ENCODE data around the gene OR9A2. TPM values are rescaled to one million over a fixed set of nuclear protein-coding genes. Genes with fewer than 3 reads are reported as not detected.

The OR9A2 gene
- total RNA-seq, 1 experiment from 2014 or later: not detected

GRCh38 chr7:143050931-143051330 lies 24.0 kb upstream of the OR9A2 start:
- Mint-ChIP-seq H3K36me3 (ENCODE audit: insufficient read depth, unreplicated experiment) (no peaks in the 10 kb centered on the region), H3K4me3 (ENCODE audit: unreplicated experiment) (no peak overlapping the region), H3K9me3 (ENCODE audit: unreplicated experiment) (no peaks in the 10 kb centered on the region), H3K4me1 (ENCODE audit: low read depth, unreplicated experiment) (no peaks in the 10 kb centered on the region), H3K27ac (ENCODE audit: unreplicated experiment) (no peak overlapping the region), H3K27me3 (ENCODE audit: insufficient read depth, unreplicated experiment) (peaks cover 7% of the 10 kb centered on the region)
- no peaks in the 10 kb centered on the region for H3K27me3 ChIP-seq (replicated peaks; ENCODE audit: control insufficient read depth, insufficient read depth, low read length)
- DNase-seq: no peak
- POLR2A ChIA-PET: no interaction called here
- no peak for TF ChIP-seq CTCF (IDR thresholded peaks at IDR 0.05; ENCODE audit: insufficient read depth in 1 of 2, low read depth in 1 of 2, low read length in 1 of 2, severe bottlenecking in 1 of 2, unreplicated experiment in 1 of 2)
- H3K9me3 ChIP-seq: no peaks in the 10 kb centered on the region
- H3K4me3 ChIP-seq (ENCODE audit: low read depth, low read length): no peak overlapping the region
- no peaks in the 10 kb centered on the region; the same call in 1 of the 2 replicates for H3K4me1 ChIP-seq
- no peaks in the 10 kb centered on the region for H3K36me3 ChIP-seq (ENCODE audit: control insufficient read depth, insufficient read depth, low read length)
- CTCF ChIA-PET: no interaction called here
- no TSS peak for BruUV-seq (replicated peaks)
- intact Hi-C loops (cut with micrococcal nuclease; ENCODE audit: unreplicated experiment): no loop called here

DNA sequence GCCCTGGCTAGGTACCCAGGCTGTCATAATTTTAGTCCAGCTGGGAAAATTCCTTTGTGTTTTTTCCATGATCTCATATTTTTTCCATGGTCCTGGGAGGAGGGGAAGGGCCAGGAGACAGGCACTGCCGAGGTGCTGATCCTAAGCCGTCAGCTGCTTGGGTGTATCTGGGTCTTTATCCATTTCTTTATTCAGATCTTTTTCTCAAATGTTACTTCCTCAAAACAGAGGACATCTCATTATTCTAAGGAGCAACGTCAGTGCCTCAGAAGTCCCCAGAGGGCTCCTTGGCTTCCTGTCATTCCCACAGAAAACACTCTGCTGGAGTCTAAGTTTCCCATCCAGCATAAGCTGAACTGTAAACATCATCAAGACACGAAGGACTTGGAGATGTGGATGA lies 22.4 kb upstream of the OR9A2 start:
- Mint-ChIP-seq H3K4me3 (ENCODE audit: unreplicated experiment) (no peak overlapping the region), H3K36me3 (ENCODE audit: insufficient read depth, unreplicated experiment) (no peaks in the 10 kb centered on the region), H3K27ac (ENCODE audit: unreplicated experiment) (no peak overlapping the region), H3K27me3 (ENCODE audit: insufficient read depth, unreplicated experiment) (peaks cover 10% of the 10 kb centered on the region), H3K4me1 (ENCODE audit: low read depth, unreplicated experiment) (no peaks in the 10 kb centered on the region), H3K9me3 (ENCODE audit: unreplicated experiment) (no peaks in the 10 kb centered on the region)
- intact Hi-C loops (cut with micrococcal nuclease; ENCODE audit: unreplicated experiment): no loop called here
- H3K4me1 ChIP-seq: no peaks in the 10 kb centered on the region; the same call in 1 of the 2 replicates
- BruUV-seq (replicated peaks): no TSS peak
- no peaks in the 10 kb centered on the region for H3K36me3 ChIP-seq (ENCODE audit: control insufficient read depth, insufficient read depth, low read length)
- POLR2A ChIA-PET: no interaction called here
- no peak overlapping the region for H3K4me3 ChIP-seq (ENCODE audit: low read depth, low read length)
- CTCF ChIA-PET: no interaction called here
- 0 out of 2 replicates have a peak, but pooled peaks cover 2% of the 10 kb centered on the region for H3K9me3 ChIP-seq
- H3K27me3 ChIP-seq (replicated peaks; ENCODE audit: control insufficient read depth, insufficient read depth, low read length): no peaks in the 10 kb centered on the region
- no peak for TF ChIP-seq CTCF (IDR thresholded peaks at IDR 0.05; ENCODE audit: insufficient read depth in 1 of 2, low read depth in 1 of 2, low read length in 1 of 2, severe bottlenecking in 1 of 2, unreplicated experiment in 1 of 2)
- DNase-seq: no peak

- no peak overlapping the region for H3K27ac Mint-ChIP-seq (ENCODE audit: unreplicated experiment)
- H3K36me3 ChIP-seq (ENCODE audit: control insufficient read depth, insufficient read depth, low read length): no peaks in the 10 kb centered on the region
- ChIA-PET CTCF (no interaction called here), POLR2A (no interaction called here)
- TF ChIP-seq CTCF (IDR thresholded peaks at IDR 0.05; ENCODE audit: insufficient read depth in 1 of 2, low read depth in 1 of 2, low read length in 1 of 2, severe bottlenecking in 1 of 2, unreplicated experiment in 1 of 2): no peak
- no peak for DNase-seq
- H3K27me3 Mint-ChIP-seq (ENCODE audit: insufficient read depth, unreplicated experiment): peaks cover 10% of the 10 kb centered on the region
- no peaks in the 10 kb centered on the region for H3K36me3 Mint-ChIP-seq (ENCODE audit: insufficient read depth, unreplicated experiment)
- peaks cover 1% of the 10 kb centered on the region for H3K4me1 ChIP-seq
- no peak overlapping the region for H3K4me3 Mint-ChIP-seq (ENCODE audit: unreplicated experiment)
- intact Hi-C loops (cut with micrococcal nuclease; ENCODE audit: unreplicated experiment): no loop called here
- H3K27me3 ChIP-seq (replicated peaks; ENCODE audit: control insufficient read depth, insufficient read depth, low read length): no peaks in the 10 kb centered on the region
- H3K9me3 Mint-ChIP-seq (ENCODE audit: unreplicated experiment): no peaks in the 10 kb centered on the region
- H3K9me3 ChIP-seq: 0 out of 2 replicates have a peak, but pooled peaks cover 3% of the 10 kb centered on the region
- no peak overlapping the region for H3K4me3 ChIP-seq (ENCODE audit: low read depth, low read length)
- no TSS peak for BruUV-seq (replicated peaks)
- no peaks in the 10 kb centered on the region for H3K4me1 Mint-ChIP-seq (ENCODE audit: low read depth, unreplicated experiment)
Measured at GRCh38 chr7:143048827-143049226, 21.9 kb upstream of the OR9A2 start.

All from Caco-2 (cell line).